HCT116 (cell line): ENCODE results near the gene RPL29. TPM values are rescaled to one million over a fixed set of nuclear protein-coding genes. Genes with fewer than 3 reads are reported as not detected.

Experiments used
- ATAC-seq: fragments of 200-7000 bp; cut with Tn5 transposase; 2 replicates; pipeline ENCODE4 v1.9.1; 2020; ENCODE audit warnings: mild to moderate bottlenecking, moderate library complexity
- BruUV-seq: library from RNA; stranded (reverse); fragments of 400-500 nt; replicated peaks from 2 replicates; lab custom pipeline; 2021; lab: Mats Ljungman, UMichigan
- CTCF ChIA-PET: fragments of 300-600 bp; sonication (Branson Sonifier 250); formaldehyde crosslinking; loops from one replicate; lab custom pipeline; 2021; ENCODE audit warnings: antibody characterized with exemption; lab: Charles Lee
- POLR2A ChIA-PET: fragments of 300-600, 350-600 bp; sonication (Branson Sonifier 250); formaldehyde crosslinking; loops from one replicate; lab custom pipeline; 2021; ENCODE audit warnings: antibody characterized with exemption; lab: Charles Lee
- RAD21 ChIA-PET, 2 experiments: fragments of 300-600 bp; sonication (Branson Sonifier 250); formaldehyde crosslinking; loops; one replicate each; lab custom pipeline; 2023; ENCODE audit warnings: low total read pairs in 2 of 2; ENCODE audit not compliant: uncharacterized antibody in 2 of 2, unreplicated experiment in 2 of 2, low non-redundant PET in 1 of 2; lab: Charles Lee
- DNase-seq: peaks from one replicate; pipeline ENCODE4 v3.0.0-alpha.2; 2010; ENCODE audit warnings: low read depth, low spot score
- H2AFZ ChIP-seq: fragments of 200-600 bp; shearing (Covaris generic), sonication (generic); 2 replicates; pipeline ENCODE4 v1.6.1; 2017; ENCODE audit warnings: low read depth, mixed run types, mixed read lengths, antibody characterized with exemption, low read length; ENCODE audit not compliant: poor library complexity, severe bottlenecking
- H3K27ac ChIP-seq: 2 replicates; pipeline ENCODE4 v1.5.1; 2012; ENCODE audit warnings: low read depth, low read length
- H3K27me3 ChIP-seq: fragments of 200-600 bp; sonication (generic); 2 replicates; pipeline ENCODE4 v1.6.1; 2016; ENCODE audit warnings: mixed run types, low read length, mixed read lengths; ENCODE audit not compliant: insufficient read depth
- H3K36me3 ChIP-seq, 2 experiments: fragments of 200-500 bp in 1 of 2; fragments of 200-600 bp in 1 of 2; sonication (Bioruptor generic) in 1 of 2; sonication (generic) in 1 of 2; 2 replicates each; pipeline versions ENCODE4 v1.5.1 to v1.6.1; 2014 to 2016; ENCODE audit warnings: low read length in 2 of 2, inconsistent platforms in 1 of 2, mixed read lengths in 1 of 2, mixed run types in 1 of 2; ENCODE audit not compliant: insufficient read depth in 2 of 2, control insufficient read depth in 1 of 2
- H3K4me1 ChIP-seq, 2 experiments: fragments of 200-600 bp in 1 of 2; sonication (generic) in 1 of 2; 2 replicates each; pipeline versions ENCODE4 v1.5.1 to v1.6.1; 2012 to 2017; ENCODE audit warnings: low read length in 2 of 2, inconsistent platforms in 1 of 2, mild to moderate bottlenecking in 1 of 2, mixed read lengths in 1 of 2, mixed run types in 1 of 2, moderate library complexity in 1 of 2; ENCODE audit not compliant: insufficient read depth in 2 of 2, control insufficient read depth in 1 of 2
- H3K4me2 ChIP-seq: fragments of 200-600 bp; sonication (generic); 2 replicates; pipeline ENCODE4 v1.6.1; 2017; ENCODE audit warnings: mixed run types, low read length, mixed read lengths
- H3K4me3 ChIP-seq, 2 experiments: fragments of 200-600 bp in 1 of 2; sonication (generic) in 1 of 2; replicated peaks in 1 of 2; 2 replicates each; pipeline ENCODE4 v1.5.1; 2011 to 2016; ENCODE audit warnings: low read length in 2 of 2, control low read depth in 1 of 2, low read depth in 1 of 2, mild to moderate bottlenecking in 1 of 2, mixed read lengths in 1 of 2, mixed run types in 1 of 2
- H3K79me2 ChIP-seq: fragments of 200-600 bp; sonication (generic); 2 replicates; pipeline ENCODE4 v1.6.1; 2017; ENCODE audit warnings: mild to moderate bottlenecking, mixed run types, low read length, moderate library complexity, mixed read lengths; ENCODE audit not compliant: insufficient read depth
- H3K9ac ChIP-seq: fragments of 200-600 bp; sonication (generic); 2 replicates; pipeline ENCODE4 v1.6.1; 2016; ENCODE audit warnings: low read length, mixed read lengths
- H3K9me2 ChIP-seq: fragments of 200-600 bp; sonication (generic), shearing (Covaris generic); 2 replicates; pipeline ENCODE4 v1.6.1; 2017; ENCODE audit warnings: mixed run types, mild to moderate bottlenecking, moderate library complexity; ENCODE audit not compliant: insufficient read depth
- H3K9me3 ChIP-seq, 2 experiments: fragments of 200-500 bp in 1 of 2; fragments of 200-600 bp in 1 of 2; sonication (Bioruptor generic) in 1 of 2; sonication (generic) in 1 of 2; 2 replicates each; pipeline ENCODE4 v1.6.1; 2014 to 2017; ENCODE audit warnings: low read length in 2 of 2, mixed read lengths in 2 of 2, inconsistent platforms in 1 of 2, low read depth in 1 of 2, mild to moderate bottlenecking in 1 of 2, mixed run types in 1 of 2, moderate library complexity in 1 of 2; ENCODE audit not compliant: control insufficient read depth in 1 of 2, insufficient read depth in 1 of 2
- H4K20me1 ChIP-seq: fragments of 200-600 bp; sonication (generic), shearing (Covaris generic); 2 replicates; pipeline ENCODE4 v1.6.1; 2017; ENCODE audit warnings: mixed run types, mild to moderate bottlenecking, moderate library complexity; ENCODE audit not compliant: insufficient read depth
- ATF3 ChIP-seq: IDR thresholded peaks from 2 replicates; pipeline ENCODE4 v1.6.1; 2012
- CBX3 ChIP-seq: IDR thresholded peaks from 2 replicates; pipeline ENCODE4 v1.6.1; 2012; ENCODE audit warnings: low read depth
- CEBPB ChIP-seq: IDR thresholded peaks from 2 replicates; pipeline ENCODE4 v1.6.1; 2012; ENCODE audit warnings: low read depth
- EGR1 ChIP-seq: IDR thresholded peaks from 2 replicates; pipeline ENCODE4 v1.6.1; 2012; ENCODE audit warnings: low read depth
- ELF1 ChIP-seq: IDR thresholded peaks from 2 replicates; pipeline ENCODE4 v1.6.1; 2012; ENCODE audit warnings: low read depth, borderline replicate concordance
- JUND ChIP-seq: IDR thresholded peaks from 2 replicates; pipeline ENCODE4 v1.6.1; 2012
- REST ChIP-seq: IDR thresholded peaks from 2 replicates; pipeline ENCODE4 v1.6.1; 2012; ENCODE audit warnings: low read depth
- SIN3A ChIP-seq: IDR thresholded peaks from 2 replicates; pipeline ENCODE4 v1.6.1; 2012; ENCODE audit warnings: low read depth
- SP1 ChIP-seq: IDR thresholded peaks from 2 replicates; pipeline ENCODE4 v1.6.1; 2012; ENCODE audit warnings: low read depth
- SRF ChIP-seq: IDR thresholded peaks from 2 replicates; pipeline ENCODE4 v1.6.1; 2012; ENCODE audit warnings: low read depth
- TCF7L2 ChIP-seq: IDR thresholded peaks from 2 replicates; pipeline ENCODE4 v1.7.0; 2011; ENCODE audit warnings: borderline replicate concordance, inconsistent platforms; ENCODE audit not compliant: insufficient read depth, insufficient read length; ENCODE audit errors: extremely low read depth
- YY1 ChIP-seq: IDR thresholded peaks from 2 replicates; pipeline ENCODE4 v1.6.1; 2011; ENCODE audit warnings: low read length, low read depth, moderate library complexity, mild to moderate bottlenecking; ENCODE audit not compliant: insufficient replicate concordance; ENCODE audit errors: extremely low read depth
- ZNF274 ChIP-seq: fragments of 200-500 bp; sonication (Bioruptor generic); IDR thresholded peaks from 2 replicates; pipeline ENCODE4 v1.6.1; 2014; ENCODE audit warnings: mild to moderate bottlenecking, low read depth, low read length, inconsistent platforms
- intact Hi-C: fragments of 100-400 bp; cut with micrococcal nuclease; formaldehyde crosslinking; loops from 2 replicates; pipeline ENCODE4 v1.10.0; 2022
- total RNA-seq: library from RNA; stranded (reverse); gene quantifications from one replicate; pipeline ENCODE4 v1.2.1, GENCODE V29; 2021; ENCODE audit not compliant: unreplicated experiment
- TF ChIP-seq, protein P1 (sequence below): IDR thresholded peaks from 2 replicates; pipeline ENCODE4 v1.6.1; 2012
- TF ChIP-seq, protein P2 (sequence below), 3 experiments: fragments of 200-600 bp in 1 of 3; sonication (generic) in 1 of 3; IDR thresholded peaks in 2 of 3; conservative IDR thresholded peaks in 1 of 3; 2 replicates each; pipeline ENCODE4 v1.5.1; 2012 to 2017; ENCODE audit warnings: low read depth in 2 of 3, low read length in 2 of 3, antibody characterized with exemption in 1 of 3, borderline replicate concordance in 1 of 3, control low read depth in 1 of 3, mild to moderate bottlenecking in 1 of 3, mixed read lengths in 1 of 3, mixed run types in 1 of 3, moderate library complexity in 1 of 3; ENCODE audit not compliant: insufficient read depth in 1 of 3

The RPL29 gene
- total RNA-seq, 1 experiment from 2014 or later, result 1,880 TPM

DNA sequence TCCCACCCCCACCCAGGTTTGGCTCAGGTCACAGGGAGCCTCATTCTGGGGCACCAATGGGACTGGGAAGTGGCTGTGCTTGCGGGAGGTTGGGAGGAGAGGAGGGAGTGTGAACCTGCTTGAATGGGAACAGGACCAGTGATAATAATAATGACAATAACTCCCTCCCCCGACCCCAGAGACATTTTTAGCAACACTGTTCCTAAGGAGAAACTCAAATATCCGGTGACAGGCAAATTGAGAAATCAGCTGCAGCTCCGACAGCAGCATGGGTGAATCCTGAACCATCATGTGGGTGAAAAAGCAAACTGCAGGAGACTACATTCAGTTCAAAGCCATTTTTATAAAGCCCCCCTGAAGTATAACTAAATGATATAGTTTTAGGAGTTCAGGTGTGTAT is 11.6 kb upstream of the RPL29 start (continued):
- TF ChIP-seq TCF7L2 (no peak), CEBPB (no peak), SIN3A (no peak)

- no peak for ATAC-seq
- ChIA-PET POLR2A (no interaction called here), CTCF (no interaction called here), RAD21 (no interaction called here)
- intact Hi-C loops, result no loop called here
- no peaks in the 10 kb centered on the region for H3K27me3 ChIP-seq
- H3K9ac ChIP-seq, result no peak overlapping the region
- no peak for DNase-seq
- no peak overlapping the region for H3K4me3 ChIP-seq
- H3K27ac ChIP-seq, result no peak overlapping the region
- no peaks in the 10 kb centered on the region for H3K9me2 ChIP-seq
- H4K20me1 ChIP-seq, result no peaks in the 10 kb centered on the region
- no peak overlapping the region for H2AFZ ChIP-seq
- BruUV-seq, result no TSS peak
- H3K4me2 ChIP-seq, result no peak overlapping the region
- no peaks in the 10 kb centered on the region for H3K9me3 ChIP-seq
- peaks cover 4 to 15% of the 10 kb centered on the region in 2 experiments; a peak in 3 of 4 replicates for H3K4me1 ChIP-seq
- no peak for TF ChIP-seq ELF1
- no peak for TF ChIP-seq YY1
- no peak for TF ChIP-seq REST
- TF ChIP-seq CEBPB, result no peak
- TF ChIP-seq, protein P1, sequence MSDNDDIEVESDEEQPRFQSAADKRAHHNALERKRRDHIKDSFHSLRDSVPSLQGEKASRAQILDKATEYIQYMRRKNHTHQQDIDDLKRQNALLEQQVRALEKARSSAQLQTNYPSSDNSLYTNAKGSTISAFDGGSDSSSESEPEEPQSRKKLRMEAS, result no peak
- no peak for TF ChIP-seq ZNF274
- no peak for TF ChIP-seq EGR1
- no peak for TF ChIP-seq SIN3A
- TF ChIP-seq SRF, result no peak
- no peak for TF ChIP-seq SP1
- no peak for TF ChIP-seq JUND
- TF ChIP-seq ATF3, result no peak
- TF ChIP-seq, protein P2, sequence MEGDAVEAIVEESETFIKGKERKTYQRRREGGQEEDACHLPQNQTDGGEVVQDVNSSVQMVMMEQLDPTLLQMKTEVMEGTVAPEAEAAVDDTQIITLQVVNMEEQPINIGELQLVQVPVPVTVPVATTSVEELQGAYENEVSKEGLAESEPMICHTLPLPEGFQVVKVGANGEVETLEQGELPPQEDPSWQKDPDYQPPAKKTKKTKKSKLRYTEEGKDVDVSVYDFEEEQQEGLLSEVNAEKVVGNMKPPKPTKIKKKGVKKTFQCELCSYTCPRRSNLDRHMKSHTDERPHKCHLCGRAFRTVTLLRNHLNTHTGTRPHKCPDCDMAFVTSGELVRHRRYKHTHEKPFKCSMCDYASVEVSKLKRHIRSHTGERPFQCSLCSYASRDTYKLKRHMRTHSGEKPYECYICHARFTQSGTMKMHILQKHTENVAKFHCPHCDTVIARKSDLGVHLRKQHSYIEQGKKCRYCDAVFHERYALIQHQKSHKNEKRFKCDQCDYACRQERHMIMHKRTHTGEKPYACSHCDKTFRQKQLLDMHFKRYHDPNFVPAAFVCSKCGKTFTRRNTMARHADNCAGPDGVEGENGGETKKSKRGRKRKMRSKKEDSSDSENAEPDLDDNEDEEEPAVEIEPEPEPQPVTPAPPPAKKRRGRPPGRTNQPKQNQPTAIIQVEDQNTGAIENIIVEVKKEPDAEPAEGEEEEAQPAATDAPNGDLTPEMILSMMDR (IDR thresholded peaks at IDR 0.05 in 2 of 3, conservative IDR thresholded peaks at IDR 0.05 in 1 of 3; ENCODE audit: borderline replicate concordance in 1 of 3, insufficient read depth in 1 of 3, low read depth in 2 of 3, low read length in 2 of 3), result no peak
- no peak for TF ChIP-seq TCF7L2
- no peak for TF ChIP-seq CBX3
- H3K36me3 ChIP-seq, result no peaks in the 10 kb centered on the region
- H3K79me2 ChIP-seq, result no peaks in the 10 kb centered on the region
These were observed 11.1 kb upstream of the RPL29 start for GRCh38 chr3:52006820-52007133.
